ENCODE measurements around the gene OGFOD3. TPM values are rescaled to one million over a fixed set of nuclear protein-coding genes. Genes with fewer than 3 reads are reported as not detected.

OGFOD3 gene
- total and polyA plus RNA-seq, 9 of the 15 experiments (the other 6 are each of a cell fraction or from before 2014, with no cell fraction given), result 0.69 to 44.7 (median 18.9) TPM

DNA sequence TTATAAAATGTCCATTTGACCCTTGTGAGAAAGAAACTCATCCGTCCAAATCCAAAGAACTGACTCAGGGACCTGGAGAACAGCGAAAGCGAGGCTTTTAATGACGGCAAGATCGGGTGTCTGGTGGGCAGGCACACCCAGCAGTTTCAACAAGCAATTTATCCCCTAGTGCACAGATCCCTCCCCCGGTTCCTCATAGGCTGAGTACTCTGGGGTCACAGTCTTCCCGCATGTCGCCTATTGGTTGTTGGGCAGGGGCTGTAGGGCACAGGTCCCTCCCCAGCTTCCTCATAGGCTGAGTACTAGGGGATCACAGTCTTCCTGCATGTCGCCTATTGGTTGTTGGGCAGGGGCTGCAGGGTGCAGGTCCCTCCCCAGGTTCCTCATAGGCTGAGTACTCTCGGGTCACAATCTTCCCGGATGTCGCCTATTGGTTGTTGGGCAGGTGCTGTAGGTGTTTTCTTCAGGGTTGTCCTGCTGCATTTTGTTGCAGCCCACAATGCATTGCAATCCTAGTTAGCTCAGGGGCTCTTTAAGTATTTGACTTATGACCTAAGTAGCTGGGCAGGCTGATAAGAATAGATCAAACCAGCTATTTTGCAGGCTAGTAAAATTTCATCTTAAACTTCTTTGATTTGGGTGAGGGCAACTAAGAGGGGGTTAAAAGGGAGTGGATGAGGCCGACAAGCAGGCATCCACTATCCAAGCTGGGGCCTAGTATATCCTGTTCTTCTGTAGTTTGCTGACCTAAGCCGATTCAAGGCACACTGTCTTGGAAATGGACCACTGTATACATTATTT lies 50.5 kb downstream of the OGFOD3 start (continued):
- TF ChIP-seq EZH2 (IDR thresholded peaks at IDR 0.05; ENCODE audit: borderline replicate concordance, low read depth, low read length) (no peak), SRSF9 (IDR thresholded peaks at IDR 0.05; ENCODE audit: borderline replicate concordance, low read depth, low read length) (no peak), ZNF511 (CRISPR knock-in tag; IDR thresholded peaks at IDR 0.05) (no peak), ELF2 (CRISPR knock-in tag; IDR thresholded peaks at IDR 0.05) (no peak), BACH1 (tag; IDR thresholded peaks at IDR 0.05) (no peak), MED1 (CRISPR knock-in tag; IDR thresholded peaks at IDR 0.05; ENCODE audit: borderline replicate concordance) (no peak), ZNF408 (CRISPR knock-in tag; IDR thresholded peaks at IDR 0.05; ENCODE audit: low read depth) (no peak), ETS1 (conservative IDR thresholded peaks at IDR 0.05; ENCODE audit: control insufficient read depth, low read depth, low read length) (no peak), ZNF175 (CRISPR knock-in tag; IDR thresholded peaks at IDR 0.05; ENCODE audit: low read depth) (0 out of 2 replicates have a peak, but pooled peaks have one; percentile 23), SRSF3 (IDR thresholded peaks at IDR 0.05; ENCODE audit: insufficient read depth, low read length) (no peak), ZNF41 (CRISPR knock-in tag; conservative IDR thresholded peaks at IDR 0.05) (no peak), CTCF (IDR thresholded peaks at IDR 0.05 in 2 of 3, conservative IDR thresholded peaks at IDR 0.05 in 1 of 3; ENCODE audit: insufficient read depth in 2 of 3, low read depth in 1 of 3, low read length in 3 of 3) (no peak), FOXK1 (CRISPR knock-in tag; IDR thresholded peaks at IDR 0.05; ENCODE audit: borderline replicate concordance) (0 out of 2 replicates have a peak, but pooled peaks have one; percentile 46), SMAD3 (CRISPR knock-in tag; conservative IDR thresholded peaks at IDR 0.05) (0 out of 2 replicates have a peak, but pooled peaks have one; percentile 38), ZNF695 (CRISPR knock-in tag; IDR thresholded peaks at IDR 0.05) (no peak), FOXA3 (CRISPR knock-in tag; conservative IDR thresholded peaks at IDR 0.05 in 1 of 2, IDR thresholded peaks at IDR 0.05 in 1 of 2) (no peak)
- TF ChIP-seq, protein P1, sequence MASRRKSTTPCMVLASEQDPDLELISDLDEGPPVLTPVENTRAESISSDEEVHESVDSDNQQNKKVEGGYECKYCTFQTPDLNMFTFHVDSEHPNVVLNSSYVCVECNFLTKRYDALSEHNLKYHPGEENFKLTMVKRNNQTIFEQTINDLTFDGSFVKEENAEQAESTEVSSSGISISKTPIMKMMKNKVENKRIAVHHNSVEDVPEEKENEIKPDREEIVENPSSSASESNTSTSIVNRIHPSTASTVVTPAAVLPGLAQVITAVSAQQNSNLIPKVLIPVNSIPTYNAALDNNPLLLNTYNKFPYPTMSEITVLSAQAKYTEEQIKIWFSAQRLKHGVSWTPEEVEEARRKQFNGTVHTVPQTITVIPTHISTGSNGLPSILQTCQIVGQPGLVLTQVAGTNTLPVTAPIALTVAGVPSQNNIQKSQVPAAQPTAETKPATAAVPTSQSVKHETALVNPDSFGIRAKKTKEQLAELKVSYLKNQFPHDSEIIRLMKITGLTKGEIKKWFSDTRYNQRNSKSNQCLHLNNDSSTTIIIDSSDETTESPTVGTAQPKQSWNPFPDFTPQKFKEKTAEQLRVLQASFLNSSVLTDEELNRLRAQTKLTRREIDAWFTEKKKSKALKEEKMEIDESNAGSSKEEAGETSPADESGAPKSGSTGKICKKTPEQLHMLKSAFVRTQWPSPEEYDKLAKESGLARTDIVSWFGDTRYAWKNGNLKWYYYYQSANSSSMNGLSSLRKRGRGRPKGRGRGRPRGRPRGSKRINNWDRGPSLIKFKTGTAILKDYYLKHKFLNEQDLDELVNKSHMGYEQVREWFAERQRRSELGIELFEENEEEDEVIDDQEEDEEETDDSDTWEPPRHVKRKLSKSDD (conservative IDR thresholded peaks at IDR 0.05; ENCODE audit: low read length), result no peak
- TF ChIP-seq, protein P2, sequence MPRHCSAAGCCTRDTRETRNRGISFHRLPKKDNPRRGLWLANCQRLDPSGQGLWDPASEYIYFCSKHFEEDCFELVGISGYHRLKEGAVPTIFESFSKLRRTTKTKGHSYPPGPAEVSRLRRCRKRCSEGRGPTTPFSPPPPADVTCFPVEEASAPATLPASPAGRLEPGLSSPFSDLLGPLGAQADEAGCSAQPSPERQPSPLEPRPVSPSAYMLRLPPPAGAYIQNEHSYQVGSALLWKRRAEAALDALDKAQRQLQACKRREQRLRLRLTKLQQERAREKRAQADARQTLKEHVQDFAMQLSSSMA (CRISPR knock-in tag; IDR thresholded peaks at IDR 0.05), result no peak
- TF ChIP-seq, protein P3, sequence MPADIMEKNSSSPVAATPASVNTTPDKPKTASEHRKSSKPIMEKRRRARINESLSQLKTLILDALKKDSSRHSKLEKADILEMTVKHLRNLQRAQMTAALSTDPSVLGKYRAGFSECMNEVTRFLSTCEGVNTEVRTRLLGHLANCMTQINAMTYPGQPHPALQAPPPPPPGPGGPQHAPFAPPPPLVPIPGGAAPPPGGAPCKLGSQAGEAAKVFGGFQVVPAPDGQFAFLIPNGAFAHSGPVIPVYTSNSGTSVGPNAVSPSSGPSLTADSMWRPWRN (IDR thresholded peaks at IDR 0.05; ENCODE audit: low read depth), result no peak
